GM12878 (cell line): ENCODE results near the gene B3GNT4. TPM values are rescaled to one million over a fixed set of nuclear protein-coding genes. Genes with fewer than 3 reads are reported as not detected.

Source experiments
- ATAC-seq: fragments of 200-7000 bp; cut with Tn5 transposase; 3 replicates; pipeline ENCODE4 v1.9.1; 2020; ENCODE audit warnings: mild to moderate bottlenecking, moderate library complexity
- BruUV-seq: library from RNA; stranded (reverse); fragments of 400-500 nt; replicated peaks from 2 replicates; lab custom pipeline; 2021; lab: Mats Ljungman, UMichigan
- CTCF ChIA-PET: fragments of 300-600 bp; sonication (Branson Sonifier 250); formaldehyde crosslinking; extraction: SDS; loops from one replicate; lab custom pipeline; 2021; ENCODE audit warnings: inconsistent platforms; lab: Yijun Ruan, JAX
- POLR2A ChIA-PET: fragments of 350-600 bp; formaldehyde crosslinking; extraction: SDS; loops from one replicate; lab custom pipeline; 2021; ENCODE audit warnings: inconsistent platforms; lab: Charles Lee
- RAD21 ChIA-PET: fragments of 300-600 bp; sonication (Branson Sonifier 250); formaldehyde crosslinking; loops from one replicate; lab custom pipeline; 2023; ENCODE audit warnings: antibody characterized with exemption; ENCODE audit not compliant: unreplicated experiment; lab: Charles Lee
- SMC1A ChIA-PET: fragments of 300-600 bp; sonication (Branson Sonifier 250); formaldehyde crosslinking; loops from one replicate; lab custom pipeline; 2023; ENCODE audit not compliant: unreplicated experiment, uncharacterized antibody; lab: Charles Lee
- DNase-seq: peaks from one replicate; pipeline ENCODE4 v3.0.0-alpha.2; 2011; ENCODE audit warnings: low read depth, low spot score
- FAIRE-seq: peaks from 3 replicates; lab custom pipeline; 2011; peaks lifted over from hg19 to GRCh38; lab: Jason Lieb, UNC
- H2AFZ ChIP-seq: 2 replicates; pipeline ENCODE4 v1.6.0; 2011; ENCODE audit warnings: low read depth, low read length, control low read depth; ENCODE audit not compliant: control insufficient read depth
- H3K27ac ChIP-seq: 2 replicates; pipeline ENCODE4 v1.5.1; 2011; ENCODE audit warnings: control low read depth; ENCODE audit not compliant: control insufficient read depth, insufficient read depth
- H3K27me3 ChIP-seq, 2 experiments: replicated peaks in 1 of 2; 2 replicates each; pipeline versions ENCODE4 v1.6.0 to v1.6.1; 2011; ENCODE audit warnings: low read length in 1 of 2; ENCODE audit not compliant: control insufficient read depth in 2 of 2, insufficient read depth in 2 of 2
- H3K36me3 ChIP-seq, 2 experiments: 2 replicates each; pipeline ENCODE4 v1.5.1; 2011; ENCODE audit warnings: low read length in 1 of 2; ENCODE audit not compliant: control insufficient read depth in 2 of 2, insufficient read depth in 2 of 2
- H3K4me1 ChIP-seq: 2 replicates; pipeline ENCODE4 v1.6.1; 2011; ENCODE audit warnings: mild to moderate bottlenecking, low read length, moderate library complexity, mixed read lengths; ENCODE audit not compliant: control insufficient read depth, insufficient read depth
- H3K4me2 ChIP-seq: 2 replicates; pipeline ENCODE4 v1.6.0; 2011; ENCODE audit warnings: control low read depth; ENCODE audit not compliant: control insufficient read depth, insufficient read depth
- H3K4me3 ChIP-seq: fragments of 200-600 bp; sonication (generic); 2 replicates; pipeline ENCODE4 v1.5.1; 2016
- H3K79me2 ChIP-seq: 2 replicates; pipeline ENCODE4 v1.6.0; 2011; ENCODE audit warnings: low read length; ENCODE audit not compliant: control insufficient read depth, insufficient read depth
- H3K9ac ChIP-seq: 2 replicates; pipeline ENCODE4 v1.8.0; 2011; ENCODE audit warnings: low read length, control low read depth, mixed read lengths; ENCODE audit not compliant: control insufficient read depth, insufficient read depth
- H3K9me3 ChIP-seq: replicated peaks from 3 replicates; pipeline ENCODE4 v1.5.1; 2011; ENCODE audit warnings: mild to moderate bottlenecking, low read length; ENCODE audit not compliant: control insufficient read depth, insufficient read depth
- H4K20me1 ChIP-seq: 2 replicates; pipeline ENCODE4 v1.6.0; 2011; ENCODE audit not compliant: control insufficient read depth, insufficient read depth
- ASH2L ChIP-seq: fragments of 300-600, 200-600 bp; sonication (generic); IDR thresholded peaks from 2 replicates; pipeline ENCODE4 v1.6.1; 2017; ENCODE audit warnings: low read depth, mild to moderate bottlenecking, borderline replicate concordance
- CHD4 ChIP-seq: fragments of 200-600 bp; sonication (generic); IDR thresholded peaks from 2 replicates; pipeline ENCODE4 v1.6.1; 2016; ENCODE audit warnings: mild to moderate bottlenecking
- ESRRA ChIP-seq: IDR thresholded peaks from 2 replicates; pipeline ENCODE4 v1.6.1; 2012; ENCODE audit warnings: mild to moderate bottlenecking, low read length, improper control_type of control experiment
- FOS ChIP-seq: IDR thresholded peaks from 3 replicates; pipeline ENCODE4 v1.6.1; 2011; ENCODE audit warnings: borderline replicate concordance; ENCODE audit not compliant: insufficient read length; ENCODE audit errors: extremely low read depth
- JUNB ChIP-seq: IDR thresholded peaks from 2 replicates; pipeline ENCODE4 v1.6.1; 2016; ENCODE audit warnings: antibody characterized with exemption, mild to moderate bottlenecking
- MYC ChIP-seq: IDR thresholded peaks from 2 replicates; pipeline ENCODE4 v1.6.1; 2011; ENCODE audit warnings: mild to moderate bottlenecking, low read length, moderate library complexity, inconsistent platforms; ENCODE audit not compliant: insufficient read depth, insufficient replicate concordance, insufficient read length, severe bottlenecking
- RB1 ChIP-seq: fragments of 450-650 bp; formaldehyde crosslinking; IDR thresholded peaks from 2 replicates; pipeline ENCODE4 v1.6.1; 2017; ENCODE audit warnings: mild to moderate bottlenecking, borderline replicate concordance
- RELA ChIP-seq: fragments of 450-650 bp; IDR thresholded peaks from 2 replicates; pipeline ENCODE4 v1.8.0; 2014; ENCODE audit warnings: borderline replicate concordance; ENCODE audit not compliant: partially characterized antibody
- SMARCA5 ChIP-seq: fragments of 450-650 bp; IDR thresholded peaks from 2 replicates; pipeline ENCODE4 v1.6.1; 2017; ENCODE audit warnings: mild to moderate bottlenecking
- SREBF2 ChIP-seq: IDR thresholded peaks from 2 replicates; pipeline ENCODE4 v1.6.1; 2012; ENCODE audit warnings: mild to moderate bottlenecking, low read length
- SRF ChIP-seq, 2 experiments: IDR thresholded peaks; 2 replicates each; pipeline ENCODE4 v1.6.1; 2011; ENCODE audit warnings: low read depth in 2 of 2, low read length in 2 of 2, mild to moderate bottlenecking in 1 of 2, moderate library complexity in 1 of 2
- SUZ12 ChIP-seq: fragments of 200-600 bp; sonication (generic); IDR thresholded peaks from one replicate; pipeline ENCODE4 v1.6.1; 2018; ENCODE audit warnings: antibody characterized with exemption, mild to moderate bottlenecking; ENCODE audit not compliant: unreplicated experiment
- TCF7 ChIP-seq: IDR thresholded peaks from 2 replicates; pipeline ENCODE4 v1.6.1; 2014; ENCODE audit warnings: antibody characterized with exemption, borderline replicate concordance
- ZSCAN29 ChIP-seq: fragments of 450-650 bp; IDR thresholded peaks from 2 replicates; pipeline ENCODE4 v1.6.1; 2017; ENCODE audit warnings: mild to moderate bottlenecking, moderate library complexity
- WGBS: methylation state at CpG from one replicate; pipeline ENCODE4 v1.1.6; 2016; ENCODE audit warnings: low lambda C conversion rate; ENCODE audit not compliant: insufficient replicate concordance, insufficient coverage; ENCODE audit errors: missing lambda C conversion rate; 5-methylcytosine and 5-hydroxymethylcytosine counted together
- in situ Hi-C: fragments of 300-500 bp; cut with MboI; formaldehyde crosslinking; loops from 9 replicates; pipeline ENCODE4 v1.14.3; 2018; ENCODE audit warnings: mixed read lengths
- intact Hi-C: fragments of 100-400 bp; cut with micrococcal nuclease; formaldehyde crosslinking; loops from one replicate; pipeline ENCODE4 v1.14.2; 2022; ENCODE audit not compliant: unreplicated experiment
- polyA plus RNA-seq, 11 experiments: library from polyadenylated mRNA; depleted of rRNA in 4 of 11; unstranded in 6 of 11; stranded (reverse) in 5 of 11; fragments of >200 nt; fragmentation: Nextera tagmentation in 4 of 11; fragmentation: Illumina TruSeq in 1 of 11; extraction: Ambion mirVana in 4 of 11; extraction: Trizol in 1 of 11; gene quantifications; 1 replicate in 1 of 11; 2 replicates in 10 of 11; pipeline versions ENCODE4 v1.2.1 to v1.2.3, GENCODE V29; 2011 to 2016; ENCODE audit warnings: inconsistent platforms in 2 of 11, missing spikeins in 2 of 11, low read depth in 1 of 11
- total RNA-seq, 4 experiments: library from RNA; depleted of rRNA in 3 of 4; stranded (reverse); fragments of >200 nt in 3 of 4; fragmentation: Illumina TruSeq in 1 of 4; extraction: Trizol in 1 of 4; gene quantifications; 2 replicates each; pipeline versions ENCODE4 v1.2.1 to v1.2.3, GENCODE V29; 2013 to 2021

The B3GNT4 gene
- total and polyA plus RNA-seq, 10 of the 15 experiments (the other 5 are each of a cell fraction or from before 2014, with no cell fraction given), result 0.04 to 0.95 (median 0.88) TPM; not detected in 7

DNA sequence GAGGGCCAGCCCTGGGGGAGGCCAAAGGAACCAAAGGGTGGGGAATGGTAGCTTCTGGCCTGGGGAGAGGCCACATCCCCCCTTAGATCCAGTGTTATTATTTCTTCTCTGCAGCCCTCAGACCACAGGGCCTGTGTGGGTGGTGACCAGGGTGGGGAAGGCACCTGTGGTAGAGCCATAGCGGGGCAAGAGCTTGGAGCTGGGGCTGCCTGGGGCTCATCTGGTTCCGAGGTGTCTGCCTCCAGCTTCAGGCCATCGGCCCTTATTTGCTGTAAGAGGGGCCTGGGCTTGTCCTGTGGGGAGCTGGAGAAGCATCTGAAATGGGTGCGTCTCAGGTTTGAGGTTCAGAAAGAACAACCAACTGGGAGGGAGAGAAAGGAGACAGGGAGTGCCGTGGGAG, 2.1 kb upstream of the B3GNT4 start:
- Histone ChIP-seq H3K4me1 (no peaks in the 10 kb centered on the region), H3K4me2 (no peak overlapping the region), H3K9me3 (no peaks in the 10 kb centered on the region; the same call in 2 of the 3 replicates), H4K20me1 (no peaks in the 10 kb centered on the region; the same call in 1 of the 2 replicates), H2AFZ (no peak overlapping the region), H3K36me3 (no peaks in the 10 kb centered on the region), H3K4me3 (no peak overlapping the region), H3K27me3 (peaks cover 0 to 5% of the 10 kb centered on the region in 2 experiments; a peak in 3 of 4 replicates), H3K79me2 (no peaks in the 10 kb centered on the region), H3K9ac (no peak overlapping the region), H3K27ac (no peak overlapping the region)
- no TSS peak for BruUV-seq
- WGBS, result 65% methylated on average over 5 of the region's 5 CpGs
- intact Hi-C loops (no loop called here), in situ Hi-C loops (no loop called here)
- FAIRE-seq (no peak), ATAC-seq (no peak), DNase-seq (no peak)
- ChIA-PET SMC1A (no interaction called here), CTCF (interaction anchor here (1.1 kb wide), 1 partner anchor 15 kb away, joined by 3 read pairs; no protein-coding TSS in a partner anchor), RAD21 (no interaction called here), POLR2A (no interaction called here)
- no peak for TF ChIP-seq ZSCAN29
- TF ChIP-seq ESRRA, result no peak
- no peak for TF ChIP-seq MYC
- no peak for TF ChIP-seq SRF (IDR thresholded peaks at IDR 0.05; ENCODE audit: low read depth in 2 of 2, low read length in 2 of 2)
- TF ChIP-seq SREBF2, result no peak
- TF ChIP-seq FOS, result no peak
- TF ChIP-seq ASH2L, result no peak
- no peak for TF ChIP-seq RELA
- no peak for TF ChIP-seq TCF7
- no peak for TF ChIP-seq JUNB
- TF ChIP-seq SMARCA5, result no peak
- TF ChIP-seq SUZ12, result no peak
- no peak for TF ChIP-seq CHD4
- TF ChIP-seq RB1, result no peak
